Activated CD4-positive, alpha-beta T cell treated with anti-CD3 and anti-CD28 coated beads, Interleukin-2, amount 50 U/mL, for 4 hours (primary cell): ENCODE data around the gene ATXN1.

ENCODE experiments used
- DNase-seq, 2 experiments: peaks; one replicate each; pipeline ENCODE4 v3.0.0-alpha.2; 2020

The ATXN1 gene

DNA sequence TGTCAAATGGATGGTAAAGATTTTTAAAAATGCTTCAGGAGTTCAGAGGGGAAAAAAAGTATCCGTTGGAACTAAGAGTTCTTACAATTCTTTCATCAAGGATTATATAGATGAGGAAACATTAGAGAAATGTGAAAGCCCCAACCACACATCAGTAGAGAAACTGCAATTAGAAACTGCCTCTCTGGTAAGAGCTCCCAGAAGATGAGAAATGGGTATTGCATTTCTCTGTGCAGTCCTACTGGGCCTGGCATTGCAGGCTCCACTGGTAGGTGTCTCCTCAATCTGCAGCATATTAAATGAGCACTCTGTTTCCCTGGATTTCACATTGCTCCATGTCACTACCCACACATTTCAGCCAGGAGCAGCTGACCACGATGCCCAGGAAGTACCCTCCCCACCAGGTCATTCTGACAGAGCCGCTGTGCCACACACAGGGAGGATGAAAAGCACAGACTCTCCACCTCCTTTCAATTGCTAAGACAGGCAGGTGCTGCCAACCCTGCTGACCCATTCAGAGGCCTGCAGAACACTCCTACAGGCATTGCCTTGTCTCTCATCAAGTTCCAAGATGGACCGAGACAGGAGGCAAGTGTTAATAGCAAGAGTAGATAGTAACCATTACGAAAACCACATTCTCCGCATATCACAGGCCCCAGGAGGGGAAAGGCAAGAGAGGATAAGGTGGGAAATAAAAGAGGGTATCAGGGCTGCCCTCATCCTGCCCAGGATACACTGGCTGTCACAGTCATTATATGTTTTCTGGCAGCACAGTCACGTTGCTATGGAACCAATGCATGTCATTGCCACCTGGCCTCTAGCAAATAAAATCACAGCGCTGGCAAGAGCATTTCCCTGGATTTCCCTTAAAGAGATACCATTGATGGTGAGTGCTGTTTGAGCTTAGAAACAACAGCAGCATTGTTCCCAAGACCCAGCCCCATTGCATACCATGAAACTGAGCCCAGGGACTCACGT is 241.7 kb downstream of the ATXN1 start:
- DNase-seq = no peak

GRCh38 chr6:16518265-16518664 is 243.0 kb downstream of the ATXN1 start:
- DNase-seq = no peak

DNA sequence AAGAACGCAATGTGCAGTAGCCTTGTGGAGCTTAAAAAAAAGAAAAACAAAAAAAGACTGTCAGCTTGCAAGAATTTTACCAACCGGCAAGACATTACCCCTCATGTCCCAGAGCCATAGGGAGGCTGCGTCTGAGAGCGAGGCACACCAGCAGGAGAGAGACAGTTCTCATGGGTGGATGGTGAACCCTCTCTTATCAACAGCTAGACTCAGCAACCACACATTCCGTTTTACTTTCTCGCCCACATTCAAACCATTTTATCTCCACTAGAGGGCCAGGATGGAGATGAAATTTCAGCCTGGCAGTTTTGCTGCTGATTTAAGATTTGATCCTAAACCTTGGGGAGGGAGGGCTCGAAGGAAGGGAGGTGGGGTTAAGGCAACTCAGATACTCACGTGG is 247.0 kb downstream of the ATXN1 start:
- peak in 1 of 2 experiments; percentile 9 for DNase-seq

DNA sequence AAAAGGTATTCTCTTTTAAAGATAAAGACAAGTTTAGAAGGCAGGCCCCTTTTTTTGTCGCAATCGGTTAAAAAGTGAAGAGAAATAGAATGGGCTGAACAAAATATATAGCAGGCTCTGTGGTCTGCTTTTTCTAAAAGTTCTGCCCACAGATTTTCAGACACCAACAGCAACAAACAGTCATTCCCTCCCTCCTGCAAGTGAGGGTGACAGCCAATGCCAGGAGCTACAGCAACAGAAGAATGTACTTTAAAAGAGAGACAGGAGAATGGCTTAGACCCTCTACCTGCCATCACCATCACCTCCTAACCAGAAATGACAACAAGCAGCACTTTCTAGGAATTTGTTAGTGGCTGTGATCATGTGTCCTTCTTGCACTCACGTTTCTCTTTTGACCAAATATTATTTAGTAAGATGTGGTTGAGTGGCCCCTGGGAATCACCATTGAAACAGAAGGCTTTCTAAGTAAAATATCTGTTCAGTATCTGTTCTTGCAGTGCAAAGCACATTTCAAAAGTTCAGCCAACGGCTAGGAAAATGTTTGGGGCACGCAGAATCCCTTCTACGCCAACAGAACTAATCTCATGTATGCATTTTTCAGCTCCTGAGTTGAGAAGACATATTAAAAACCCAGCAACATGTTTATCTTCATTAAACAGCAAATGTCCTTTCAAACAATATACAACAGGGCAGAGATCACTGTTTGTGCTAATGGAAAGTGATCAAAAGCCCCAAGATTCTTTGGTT is 248.5 kb downstream of the ATXN1 start:
- no peak for DNase-seq

DNA sequence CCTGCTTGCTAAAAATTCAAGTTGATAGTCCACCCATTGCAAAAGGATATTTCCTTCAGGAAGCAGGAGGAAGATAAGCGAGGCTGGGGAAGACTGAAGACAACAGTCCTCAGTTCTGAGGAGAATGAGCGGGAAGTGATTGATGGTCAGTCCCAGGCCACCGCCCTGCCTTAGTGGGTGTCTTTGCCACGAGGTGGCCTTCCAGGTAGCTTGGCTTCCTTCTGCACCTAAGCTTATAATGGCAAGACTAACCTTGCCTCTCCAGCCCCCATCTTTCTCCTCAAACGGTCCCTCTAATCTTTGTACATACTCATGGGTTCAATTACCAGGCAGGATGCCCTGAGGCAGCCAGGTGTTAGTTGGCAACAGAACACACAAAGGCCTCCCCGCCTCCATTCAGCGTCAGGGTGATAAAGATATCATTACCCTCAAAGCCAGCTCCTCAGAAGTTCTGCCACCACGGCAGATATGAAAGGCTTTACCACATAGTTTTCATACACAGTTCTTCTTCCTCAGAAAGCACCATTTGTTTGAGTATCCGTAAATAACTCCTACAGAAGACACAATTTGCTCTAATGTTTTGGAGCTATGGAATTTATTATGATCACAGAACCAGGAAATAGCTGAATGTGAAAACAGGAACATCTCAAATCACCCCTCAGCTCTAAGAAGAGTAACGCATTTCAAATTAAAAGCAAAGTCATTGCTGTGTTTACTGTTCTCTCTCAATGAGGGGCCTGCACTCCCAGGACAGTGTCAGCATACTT is 249.4 kb downstream of the ATXN1 start:
- peak; percentile 24 to 29 for DNase-seq

GRCh38 chr6:16511040-16511660 is 250.1 kb downstream of the ATXN1 start:
- DNase-seq = no peak

GRCh38 chr6:16510245-16510644 is 251.0 kb downstream of the ATXN1 start:
- DNase-seq = no peak

DNA sequence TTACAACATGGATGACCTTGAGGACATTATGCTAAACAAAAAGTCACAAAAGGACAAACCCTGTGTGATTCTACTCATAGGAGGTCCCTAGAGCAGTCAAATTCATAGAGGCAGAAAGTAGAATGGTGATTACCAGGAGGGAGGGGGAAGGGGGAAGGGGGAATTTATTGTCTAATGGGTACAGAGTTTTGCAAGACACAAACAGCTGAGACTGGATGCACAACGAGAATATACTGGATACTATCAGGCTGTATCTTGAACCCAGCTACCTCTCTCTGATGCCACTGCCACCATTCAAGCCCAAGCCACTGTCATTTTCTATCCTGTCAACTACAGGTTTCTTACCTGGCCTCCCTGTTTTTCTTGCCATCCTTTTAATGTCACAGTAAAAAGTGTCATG is 252.3 kb downstream of the ATXN1 start:
- no peak for DNase-seq

- DNase-seq = no peak
These were observed 255.4 kb downstream of the ATXN1 start for GRCh38 chr6:16505711-16506357.

DNA sequence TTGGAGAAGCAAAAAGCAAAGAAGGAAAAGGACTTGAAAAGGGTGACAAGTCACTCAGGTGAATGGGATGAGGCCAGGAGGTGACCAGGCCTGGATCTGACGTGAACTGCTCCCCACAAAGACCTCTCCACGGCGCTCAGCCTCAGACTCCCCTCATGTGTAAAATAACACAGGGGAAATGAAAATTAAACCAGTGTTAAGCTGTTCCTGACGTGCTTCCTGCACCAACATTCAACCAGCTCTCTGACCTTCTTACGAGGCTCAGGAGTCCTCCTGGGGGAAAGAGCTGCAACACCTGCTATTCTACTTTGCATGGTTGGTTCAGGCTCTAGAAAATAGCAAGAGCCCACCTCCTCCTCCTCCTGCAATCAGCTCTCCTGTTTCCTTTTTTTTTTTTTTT is 256.7 kb downstream of the ATXN1 start:
- DNase-seq = no peak

DNA sequence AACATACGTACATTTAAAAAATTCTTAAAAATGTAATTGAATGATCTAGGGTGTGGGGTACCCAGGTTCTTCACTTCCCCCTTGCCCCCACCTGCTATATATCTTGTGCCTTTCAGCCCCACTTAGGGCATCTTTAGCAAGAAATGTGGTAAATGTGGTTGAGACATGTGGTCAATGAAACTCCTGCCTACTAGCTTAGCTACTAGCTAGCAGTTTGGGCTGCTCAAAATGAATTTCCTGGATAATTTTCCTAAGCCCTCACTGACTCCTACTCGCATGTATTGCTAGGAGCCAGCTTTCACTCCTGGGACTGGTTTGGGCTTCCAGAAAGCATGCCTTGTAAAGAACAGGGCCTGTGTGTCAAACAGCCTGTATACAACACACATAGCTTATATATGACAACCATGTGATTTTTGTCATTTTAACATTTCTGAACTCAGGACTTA is 257.3 kb downstream of the ATXN1 start:
- no peak for DNase-seq

DNA sequence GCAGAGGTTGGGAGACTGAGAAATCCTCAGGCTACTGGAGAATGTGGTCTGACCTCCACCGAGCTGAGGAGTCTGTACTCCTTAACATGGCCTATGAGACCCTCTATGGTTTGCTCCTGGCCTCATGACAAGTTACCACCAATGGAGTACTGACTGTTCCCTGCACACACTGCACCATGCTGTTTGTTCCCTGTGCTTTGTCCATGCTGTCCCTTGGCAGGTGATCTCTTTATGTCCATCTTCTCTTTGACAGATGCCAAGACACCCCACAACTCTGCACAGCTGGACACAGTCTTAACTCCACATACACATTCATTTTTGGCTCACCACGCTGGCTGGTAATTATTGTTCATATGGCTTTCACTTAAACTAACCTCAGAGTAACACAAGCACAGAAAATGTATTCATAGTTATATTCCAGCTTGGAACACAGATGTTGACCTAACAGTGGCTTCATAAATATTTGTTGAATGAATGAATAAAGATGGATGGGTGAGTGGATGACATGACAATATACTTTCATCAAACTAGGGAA is 258.0 kb downstream of the ATXN1 start:
- DNase-seq = no peak

DNA sequence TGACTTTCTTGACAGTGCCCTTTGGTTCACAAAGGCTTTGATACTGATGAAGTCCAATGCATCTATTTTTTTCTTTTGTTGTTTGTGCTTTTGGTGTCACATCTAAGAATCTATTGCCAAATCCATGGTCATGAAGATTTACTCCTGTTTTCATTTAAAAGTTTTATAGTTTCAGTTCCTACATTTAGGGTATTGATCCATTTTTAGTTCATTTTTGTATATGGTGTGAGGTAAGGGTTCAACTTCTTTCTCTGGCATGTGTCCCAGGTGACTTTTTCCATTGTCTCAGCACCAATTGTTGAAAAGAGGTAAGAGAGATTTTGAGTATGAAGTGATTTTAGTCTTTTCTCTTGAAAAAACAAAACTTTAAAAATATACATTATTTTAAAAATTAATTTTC is 262.3 kb downstream of the ATXN1 start:
- DNase-seq = no peak

GRCh38 chr6:16498237-16498636 is 263.0 kb downstream of the ATXN1 start:
- no peak for DNase-seq

DNA sequence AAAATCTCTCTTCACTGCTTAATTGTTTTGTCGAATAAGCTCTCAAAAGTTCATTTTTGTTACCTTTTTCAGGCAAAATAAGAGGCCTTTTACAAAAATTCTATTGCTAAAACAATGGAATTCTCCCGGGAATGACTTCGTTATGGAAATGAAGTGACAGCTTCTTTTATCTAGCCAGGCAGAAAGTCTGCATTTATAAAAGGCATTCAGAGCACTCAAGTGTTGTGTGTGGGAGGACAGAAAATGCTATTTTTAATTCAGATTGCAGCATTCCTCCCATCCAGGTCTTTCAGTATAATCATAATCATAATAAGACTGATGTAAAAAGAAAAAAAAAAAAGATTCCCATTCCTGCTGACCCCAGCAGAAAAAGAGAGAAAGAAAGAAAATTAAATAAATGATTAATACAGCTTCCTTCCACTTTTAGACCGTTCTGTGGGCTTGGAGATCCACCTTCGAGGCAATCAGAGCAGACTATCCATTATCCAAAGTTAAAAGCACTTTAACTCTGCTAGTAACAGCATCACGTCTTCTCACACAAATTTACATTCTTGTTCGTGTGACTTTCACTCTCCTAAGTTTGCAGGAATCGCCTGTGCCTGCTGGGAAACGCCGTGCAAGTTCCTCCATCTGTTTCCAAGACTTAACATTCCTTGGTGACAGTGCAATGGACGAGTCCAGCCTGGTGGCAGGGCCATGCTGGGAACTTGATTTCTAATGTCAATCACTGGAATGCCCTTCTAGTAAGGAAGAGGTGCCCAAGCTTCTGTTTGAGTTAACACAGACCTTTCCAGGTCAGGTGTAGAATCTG is 264.1 kb downstream of the ATXN1 start:
- DNase-seq = no peak

DNA sequence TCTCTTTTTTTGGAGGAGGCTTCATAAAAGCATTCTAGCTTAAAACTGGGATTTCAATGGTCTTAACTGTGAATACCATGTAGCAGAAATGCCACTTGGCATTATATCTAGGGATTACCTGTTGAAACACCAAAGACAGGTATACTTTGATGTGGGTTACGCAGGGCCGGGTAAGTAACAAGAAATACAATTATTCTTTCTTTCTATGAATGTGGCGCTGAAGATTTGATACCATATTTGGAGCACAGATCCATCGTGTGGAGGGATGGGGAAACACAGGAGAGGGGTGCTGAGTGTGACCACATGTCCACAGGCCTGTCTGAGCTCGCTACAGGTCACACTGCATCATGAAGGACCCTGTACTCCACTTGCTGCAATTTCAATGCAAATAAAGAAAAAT is 265.1 kb downstream of the ATXN1 start:
- DNase-seq = no peak

- no peak for DNase-seq
These were observed 266.5 kb downstream of the ATXN1 start for GRCh38 chr6:16494793-16495192.

DNA sequence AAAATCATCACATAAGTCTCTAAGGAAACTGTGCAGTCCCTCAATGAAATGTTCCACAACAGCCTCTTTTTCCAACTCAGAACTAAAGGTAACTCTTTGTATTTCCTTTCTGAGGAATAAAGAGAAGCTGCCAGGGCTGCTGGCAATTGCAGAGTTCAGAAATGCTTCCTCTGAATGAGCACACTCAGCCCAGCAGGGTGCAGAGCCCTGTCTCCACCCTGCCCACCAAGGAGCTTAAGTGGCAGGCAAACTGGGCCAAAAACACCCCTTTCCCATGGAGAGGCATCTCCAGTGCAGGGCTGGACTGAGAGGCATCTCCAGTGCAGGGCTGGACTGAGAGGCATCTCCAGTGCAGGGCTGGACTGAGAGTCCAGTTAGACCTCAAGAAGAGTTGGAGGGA is 267.5 kb downstream of the ATXN1 start:
- DNase-seq = no peak

DNA sequence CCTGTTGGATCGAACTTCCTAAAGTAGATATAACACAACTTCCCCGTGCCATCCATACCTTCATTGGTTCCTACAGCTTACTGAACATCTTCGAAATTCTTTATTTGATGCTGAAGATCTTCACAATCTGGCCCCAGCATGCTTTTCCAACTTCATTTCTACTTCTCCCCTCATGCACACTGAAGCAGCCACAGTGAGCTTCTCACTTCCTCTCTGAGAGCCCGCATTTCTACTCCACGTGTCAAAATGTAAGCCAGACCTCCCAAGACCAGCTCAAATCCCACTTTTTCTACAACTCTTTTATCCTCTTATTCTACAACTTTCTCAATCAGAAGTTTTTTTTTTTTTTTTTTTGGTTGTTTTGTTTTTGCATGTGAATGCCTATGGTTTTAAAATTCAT is 268.1 kb downstream of the ATXN1 start:
- DNase-seq = no peak

DNA sequence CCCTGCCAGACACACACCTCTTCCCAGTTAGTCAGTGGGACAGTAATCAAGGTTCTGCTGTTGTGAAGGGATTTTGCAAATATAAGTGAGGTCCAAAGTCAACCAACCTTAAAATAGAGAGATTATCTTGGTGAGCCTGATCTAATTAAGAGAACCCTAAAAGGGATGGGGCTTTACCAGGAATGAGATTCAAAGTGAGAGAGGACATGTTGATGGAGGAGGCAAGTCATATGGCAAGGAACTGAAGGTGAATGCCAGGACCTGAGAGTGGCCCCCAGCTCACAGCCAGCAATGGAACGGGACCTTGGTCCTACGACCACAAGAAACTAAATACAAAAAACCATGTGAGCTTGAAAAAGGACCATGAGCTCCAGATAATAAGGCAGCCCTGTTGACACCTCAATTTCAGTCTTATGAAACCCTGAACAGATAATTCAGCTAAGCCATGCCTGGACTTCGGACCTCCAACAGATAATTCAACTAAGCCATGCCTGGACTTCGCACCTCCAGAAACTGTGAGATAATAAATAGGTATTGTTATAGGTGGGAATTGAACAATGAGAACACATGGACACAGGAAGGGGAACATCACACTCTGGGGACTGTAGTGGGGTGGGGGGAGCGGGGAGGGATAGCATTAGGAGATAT is 269.5 kb downstream of the ATXN1 start:
- DNase-seq = no peak
